BLaER1 (cell line): ENCODE results near the gene SLC16A7.

Experiments used
- H3K27ac ChIP-seq: shearing (Covaris generic); formaldehyde crosslinking; 2 replicates; pipeline ENCODE4 v1.8.1; 2022
- H3K27me3 ChIP-seq: shearing (Covaris generic); formaldehyde crosslinking; 2 replicates; pipeline ENCODE4 v1.8.1; 2022
- H3K36me3 ChIP-seq: shearing (Covaris generic); formaldehyde crosslinking; 2 replicates; pipeline ENCODE4 v1.8.1; 2022
- H3K4me1 ChIP-seq: shearing (Covaris generic); formaldehyde crosslinking; 2 replicates; pipeline ENCODE4 v1.8.1; 2022
- H3K4me2 ChIP-seq: shearing (Covaris generic); formaldehyde crosslinking; 2 replicates; pipeline ENCODE4 v1.8.1; 2022
- H3K4me3 ChIP-seq: shearing (Covaris generic); formaldehyde crosslinking; 2 replicates; pipeline ENCODE4 v1.8.1; 2022
- H3K9ac ChIP-seq: shearing (Covaris generic); formaldehyde crosslinking; 2 replicates; pipeline ENCODE4 v1.8.1; 2022
- H3K9me3 ChIP-seq: shearing (Covaris generic); formaldehyde crosslinking; 2 replicates; pipeline ENCODE4 v1.8.1; 2022
- H4K20me1 ChIP-seq: shearing (Covaris generic); formaldehyde crosslinking; 2 replicates; pipeline ENCODE4 v1.8.1; 2022
- Cebpa-rat ChIP-seq: shearing (Covaris generic); IDR thresholded peaks from 2 replicates; pipeline ENCODE4 v1.8.1; 2022

SLC16A7 gene

GRCh38 chr12:59689776-59690175, 93.9 kb downstream of the SLC16A7 start:
- no peak overlapping the region for H3K9ac ChIP-seq
- no peak overlapping the region for H3K4me3 ChIP-seq
- TF ChIP-seq Cebpa-rat = no peak
- no peak overlapping the region for H3K27ac ChIP-seq
- no peaks in the 10 kb centered on the region for H3K4me1 ChIP-seq
- no peak overlapping the region for H3K4me2 ChIP-seq
- H3K9me3 ChIP-seq = no peaks in the 10 kb centered on the region
- H3K27me3 ChIP-seq = no peaks in the 10 kb centered on the region
- H4K20me1 ChIP-seq = no peaks in the 10 kb centered on the region
- no peaks in the 10 kb centered on the region for H3K36me3 ChIP-seq

- no peaks in the 10 kb centered on the region for H3K4me1 ChIP-seq
- no peak overlapping the region for H3K4me3 ChIP-seq
- no peaks in the 10 kb centered on the region for H3K36me3 ChIP-seq
- H4K20me1 ChIP-seq = no peaks in the 10 kb centered on the region
- no peak for TF ChIP-seq Cebpa-rat
- H3K27me3 ChIP-seq = no peaks in the 10 kb centered on the region
- no peak overlapping the region for H3K4me2 ChIP-seq
- no peak overlapping the region for H3K9ac ChIP-seq
- no peaks in the 10 kb centered on the region for H3K9me3 ChIP-seq
- H3K27ac ChIP-seq = no peak overlapping the region
Measured at GRCh38 chr12:59695379-59695778, 99.5 kb downstream of the SLC16A7 start.

GRCh38 chr12:59698600-59698999, 102.8 kb downstream of the SLC16A7 start:
- H3K27ac ChIP-seq = no peak overlapping the region
- no peaks in the 10 kb centered on the region for H3K4me1 ChIP-seq
- H3K27me3 ChIP-seq = no peaks in the 10 kb centered on the region
- no peak overlapping the region for H3K4me3 ChIP-seq
- no peaks in the 10 kb centered on the region for H3K36me3 ChIP-seq
- no peaks in the 10 kb centered on the region for H4K20me1 ChIP-seq
- no peak for TF ChIP-seq Cebpa-rat
- H3K9me3 ChIP-seq = no peaks in the 10 kb centered on the region
- no peak overlapping the region for H3K4me2 ChIP-seq
- H3K9ac ChIP-seq = no peak overlapping the region

GRCh38 chr12:59699421-59700152, 103.8 kb downstream of the SLC16A7 start:
- H4K20me1 ChIP-seq = no peaks in the 10 kb centered on the region
- H3K27ac ChIP-seq = no peak overlapping the region
- no peak overlapping the region for H3K4me2 ChIP-seq
- no peaks in the 10 kb centered on the region for H3K4me1 ChIP-seq
- H3K9ac ChIP-seq = no peak overlapping the region
- H3K27me3 ChIP-seq = no peaks in the 10 kb centered on the region
- TF ChIP-seq Cebpa-rat = no peak
- no peaks in the 10 kb centered on the region for H3K36me3 ChIP-seq
- no peak overlapping the region for H3K4me3 ChIP-seq
- no peaks in the 10 kb centered on the region for H3K9me3 ChIP-seq

- no peak overlapping the region for H3K4me2 ChIP-seq
Measured at GRCh38 chr12:59700153-59700450, 104.3 kb downstream of the SLC16A7 start.

GRCh38 chr12:59708064-59708463, 112.2 kb downstream of the SLC16A7 start:
- no peak for TF ChIP-seq Cebpa-rat

More at GRCh38 chr12:59700153-59700450, 104.3 kb downstream of the SLC16A7 start:
- Histone ChIP-seq H3K4me1 (no peaks in the 10 kb centered on the region), H3K9ac (no peak overlapping the region), H3K27ac (no peak overlapping the region), H3K9me3 (no peaks in the 10 kb centered on the region), H3K27me3 (no peaks in the 10 kb centered on the region), H3K36me3 (no peaks in the 10 kb centered on the region), H4K20me1 (no peaks in the 10 kb centered on the region), H3K4me3 (no peak overlapping the region)
- no peak for TF ChIP-seq Cebpa-rat

GRCh38 chr12:59708484-59708883, 112.7 kb downstream of the SLC16A7 start:
- no peaks in the 10 kb centered on the region for H3K27me3 ChIP-seq
- H4K20me1 ChIP-seq = no peaks in the 10 kb centered on the region
- TF ChIP-seq Cebpa-rat = no peak
- no peaks in the 10 kb centered on the region for H3K36me3 ChIP-seq
- H3K4me1 ChIP-seq = no peaks in the 10 kb centered on the region
- H3K9ac ChIP-seq = no peak overlapping the region
- no peak overlapping the region for H3K4me2 ChIP-seq
- H3K9me3 ChIP-seq = no peaks in the 10 kb centered on the region
- no peak overlapping the region for H3K4me3 ChIP-seq
- H3K27ac ChIP-seq = no peak overlapping the region

More at GRCh38 chr12:59708064-59708463, 112.2 kb downstream of the SLC16A7 start:
- H3K4me2 ChIP-seq = no peak overlapping the region
- no peaks in the 10 kb centered on the region for H3K27me3 ChIP-seq
- H3K9ac ChIP-seq = no peak overlapping the region
- H3K36me3 ChIP-seq = no peaks in the 10 kb centered on the region
- no peaks in the 10 kb centered on the region for H3K9me3 ChIP-seq
- no peak overlapping the region for H3K27ac ChIP-seq
- H4K20me1 ChIP-seq = no peaks in the 10 kb centered on the region
- H3K4me3 ChIP-seq = no peak overlapping the region
- no peaks in the 10 kb centered on the region for H3K4me1 ChIP-seq

GRCh38 chr12:59710004-59710628, 114.3 kb downstream of the SLC16A7 start:
- no peak overlapping the region for H3K4me2 ChIP-seq
- no peaks in the 10 kb centered on the region for H3K27me3 ChIP-seq
- H3K36me3 ChIP-seq = no peaks in the 10 kb centered on the region
- H4K20me1 ChIP-seq = no peaks in the 10 kb centered on the region
- no peak for TF ChIP-seq Cebpa-rat
- H3K9me3 ChIP-seq = no peaks in the 10 kb centered on the region
- H3K27ac ChIP-seq = no peak overlapping the region
- no peak overlapping the region for H3K9ac ChIP-seq
- H3K4me3 ChIP-seq = no peak overlapping the region
- H3K4me1 ChIP-seq = no peaks in the 10 kb centered on the region

GRCh38 chr12:59710964-59711363, 115.1 kb downstream of the SLC16A7 start:
- H3K9me3 ChIP-seq = no peaks in the 10 kb centered on the region
- TF ChIP-seq Cebpa-rat = no peak
- no peak overlapping the region for H3K27ac ChIP-seq
- no peaks in the 10 kb centered on the region for H3K27me3 ChIP-seq
- no peak overlapping the region for H3K4me3 ChIP-seq
- H3K4me2 ChIP-seq = no peak overlapping the region
- no peaks in the 10 kb centered on the region for H4K20me1 ChIP-seq
- H3K36me3 ChIP-seq = no peaks in the 10 kb centered on the region
- no peak overlapping the region for H3K9ac ChIP-seq
- H3K4me1 ChIP-seq = no peaks in the 10 kb centered on the region

- H3K4me1 ChIP-seq = no peaks in the 10 kb centered on the region
Measured at GRCh38 chr12:59715434-59715833, 119.6 kb downstream of the SLC16A7 start.

GRCh38 chr12:59716043-59716442, 120.2 kb downstream of the SLC16A7 start:
- Histone ChIP-seq H3K9ac (no peak overlapping the region), H3K27ac (no peak overlapping the region), H3K4me3 (no peak overlapping the region), H3K9me3 (no peaks in the 10 kb centered on the region), H3K4me1 (no peaks in the 10 kb centered on the region), H4K20me1 (no peaks in the 10 kb centered on the region), H3K27me3 (no peaks in the 10 kb centered on the region), H3K4me2 (no peak overlapping the region), H3K36me3 (no peaks in the 10 kb centered on the region)
- TF ChIP-seq Cebpa-rat = no peak

More at GRCh38 chr12:59715434-59715833, 119.6 kb downstream of the SLC16A7 start:
- TF ChIP-seq Cebpa-rat = no peak
- Histone ChIP-seq H4K20me1 (no peaks in the 10 kb centered on the region), H3K4me3 (no peak overlapping the region), H3K36me3 (no peaks in the 10 kb centered on the region), H3K27ac (no peak overlapping the region), H3K27me3 (no peaks in the 10 kb centered on the region), H3K9ac (no peak overlapping the region), H3K9me3 (no peaks in the 10 kb centered on the region), H3K4me2 (no peak overlapping the region)
